Measurements from ENCODE around the gene BICRAL.

Gene BICRAL

DNA sequence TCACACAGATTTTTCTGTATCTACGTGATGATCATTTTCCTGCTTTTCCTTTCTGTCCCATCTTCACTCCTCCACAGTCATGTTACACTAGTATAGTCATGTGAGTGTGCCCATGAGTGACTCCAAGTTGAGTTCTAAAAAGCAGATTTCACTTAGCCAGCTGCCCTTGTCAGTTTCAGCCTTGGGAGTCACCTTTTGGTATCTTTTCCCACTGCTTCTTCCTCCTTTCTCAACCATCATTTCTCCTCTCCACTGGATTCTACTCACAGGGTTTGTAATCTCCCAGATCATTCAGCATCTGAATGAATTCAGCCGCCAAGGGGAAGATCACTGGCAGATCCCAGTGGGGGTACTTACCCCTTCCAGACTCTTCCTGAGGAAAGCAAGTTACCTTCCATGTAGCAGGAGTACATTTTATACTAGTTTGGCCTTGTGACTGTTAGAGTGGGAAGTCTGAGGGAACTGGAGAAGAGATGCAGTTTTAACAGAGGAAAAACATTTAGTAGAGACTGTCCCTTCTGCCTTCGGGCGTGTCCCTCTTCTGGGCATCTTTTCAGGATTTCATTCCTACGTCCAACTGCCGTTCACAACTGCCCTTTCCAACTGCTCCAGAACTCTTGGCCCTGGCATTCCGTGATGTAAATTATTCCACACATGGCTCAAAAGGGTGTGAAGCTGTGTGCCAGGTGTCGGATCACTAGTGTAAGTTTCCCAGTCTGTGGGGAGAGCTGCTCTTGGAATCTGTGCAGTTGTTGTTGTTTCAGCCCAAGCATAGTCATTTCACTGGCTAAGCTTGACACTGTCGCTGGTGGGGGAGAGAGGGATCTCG lies 38.9 kb downstream of the BICRAL start:
- no peak overlapping the region for H4K91ac ChIP-seq (ENCODE audit: low read depth, low read length, poor library complexity)
- no peak for DNase-seq (ENCODE audit: low spot score)
- H3K4me1 ChIP-seq (ENCODE audit: control insufficient read depth in 2 of 2, insufficient read depth in 1 of 2, low read depth in 1 of 2, low read length in 2 of 2) = no peaks in the 10 kb centered on the region
- no peaks in the 10 kb centered on the region for H3K27me3 ChIP-seq (ENCODE audit: control insufficient read depth in 3 of 3, insufficient read depth in 3 of 3, low read depth in 1 of 3, low read length in 3 of 3)
- H2AK5ac ChIP-seq (ENCODE audit: low read depth, low read length) = no peak overlapping the region
- H3K79me1 ChIP-seq (ENCODE audit: low read depth, low read length) = no peaks in the 10 kb centered on the region
- no peak overlapping the region for H2AFZ ChIP-seq (ENCODE audit: low read length)
- no peak overlapping the region for H3K4ac ChIP-seq (ENCODE audit: low read length)
- no peak overlapping the region for H3K4me2 ChIP-seq (ENCODE audit: insufficient read depth, low read length, poor library complexity, severe bottlenecking)
- H2BK15ac ChIP-seq (ENCODE audit: low read length) = no peak overlapping the region
- H3K18ac ChIP-seq (ENCODE audit: low read length) = no peak overlapping the region
- peaks cover 0 to 12% of the 10 kb centered on the region in 2 donors for H3K36me3 ChIP-seq (replicated peaks in 1 of 2; ENCODE audit: control insufficient read depth in 2 of 2, insufficient read depth in 2 of 2, low read length in 2 of 2)
- H4K8ac ChIP-seq (ENCODE audit: low read depth, low read length) = no peak overlapping the region
- no peak overlapping the region for H3K4me3 ChIP-seq (ENCODE audit: low read length in 2 of 2)
- no peak overlapping the region for H2BK120ac ChIP-seq (ENCODE audit: low read depth, low read length)
- H3K9me3 ChIP-seq (replicated peaks in 1 of 2; ENCODE audit: control insufficient read depth in 2 of 2, insufficient read depth in 1 of 2, low read depth in 1 of 2, low read length in 2 of 2) = no peaks in the 10 kb centered on the region
- no peak overlapping the region for H3K9ac ChIP-seq (ENCODE audit: low read depth, low read length, poor library complexity)
- no peak overlapping the region for H3K23ac ChIP-seq (ENCODE audit: low read depth, low read length, poor library complexity)
- no peak overlapping the region for H2BK5ac ChIP-seq (ENCODE audit: low read length)
- no peak overlapping the region for H3K27ac ChIP-seq (replicated peaks; ENCODE audit: low read length)
- no CpG with 5 or more reads among the region's 10 CpGs for WGBS, 2 donors (ENCODE audit: extremely low coverage in 2 of 2, insufficient read length in 2 of 2, insufficient replicate concordance in 1 of 2)
- no peak overlapping the region for H2BK12ac ChIP-seq (ENCODE audit: low read length)
- no peak overlapping the region for H3K14ac ChIP-seq (ENCODE audit: low read length)

DNA sequence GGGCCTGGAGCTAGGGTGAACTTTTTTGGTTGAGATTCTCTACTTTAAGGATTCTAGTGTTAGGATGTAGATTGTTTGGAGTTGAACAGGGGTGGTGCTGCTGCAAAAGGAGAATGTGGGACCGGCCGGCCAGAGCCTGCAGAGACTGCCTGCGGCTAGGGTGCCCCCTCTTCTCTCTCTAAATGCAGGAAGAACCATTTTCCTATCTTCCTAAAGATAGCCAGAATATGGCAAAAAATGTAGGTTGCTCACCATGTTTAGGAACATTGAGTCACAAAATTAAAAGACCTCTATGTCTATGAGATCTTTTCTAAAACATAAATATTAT lies 39.5 kb downstream of the BICRAL start:
- no peak overlapping the region for H3K14ac ChIP-seq (ENCODE audit: low read length)
- H3K4me1 ChIP-seq (ENCODE audit: control insufficient read depth in 2 of 2, insufficient read depth in 1 of 2, low read depth in 1 of 2, low read length in 2 of 2) = no peaks in the 10 kb centered on the region
- H3K4me2 ChIP-seq (ENCODE audit: insufficient read depth, low read length, poor library complexity, severe bottlenecking) = no peak overlapping the region
- DNase-seq (ENCODE audit: low spot score) = no peak
- no peak overlapping the region for H3K4ac ChIP-seq (ENCODE audit: low read length)
- no peak overlapping the region for H4K91ac ChIP-seq (ENCODE audit: low read depth, low read length, poor library complexity)
- no peak overlapping the region for H3K23ac ChIP-seq (ENCODE audit: low read depth, low read length, poor library complexity)
- H3K36me3 ChIP-seq (replicated peaks in 1 of 2; ENCODE audit: control insufficient read depth in 2 of 2, insufficient read depth in 2 of 2, low read length in 2 of 2) = peaks cover 0 to 14% of the 10 kb centered on the region in 2 donors
- no peaks in the 10 kb centered on the region for H3K79me1 ChIP-seq (ENCODE audit: low read depth, low read length)
- no peak overlapping the region for H2AFZ ChIP-seq (ENCODE audit: low read length)
- H2BK15ac ChIP-seq (ENCODE audit: low read length) = no peak overlapping the region
- no peak overlapping the region for H2AK5ac ChIP-seq (ENCODE audit: low read depth, low read length)
- no peak overlapping the region for H2BK120ac ChIP-seq (ENCODE audit: low read depth, low read length)
- H2BK5ac ChIP-seq (ENCODE audit: low read length) = no peak overlapping the region
- no peak overlapping the region for H3K18ac ChIP-seq (ENCODE audit: low read length)
- H3K4me3 ChIP-seq (ENCODE audit: low read length in 2 of 2) = no peak overlapping the region
- H3K27me3 ChIP-seq (ENCODE audit: control insufficient read depth in 3 of 3, insufficient read depth in 3 of 3, low read depth in 1 of 3, low read length in 3 of 3) = no peaks in the 10 kb centered on the region
- H4K8ac ChIP-seq (ENCODE audit: low read depth, low read length) = no peak overlapping the region
- no CpG with 5 or more reads among the region's 3 CpGs for WGBS, 2 donors (ENCODE audit: extremely low coverage in 2 of 2, insufficient read length in 2 of 2, insufficient replicate concordance in 1 of 2)
- no peaks in the 10 kb centered on the region for H3K9me3 ChIP-seq (replicated peaks in 1 of 2; ENCODE audit: control insufficient read depth in 2 of 2, insufficient read depth in 1 of 2, low read depth in 1 of 2, low read length in 2 of 2)
- no peak overlapping the region for H2BK12ac ChIP-seq (ENCODE audit: low read length)
- no peak overlapping the region for H3K27ac ChIP-seq (replicated peaks; ENCODE audit: low read length)
- no peak overlapping the region for H3K9ac ChIP-seq (ENCODE audit: low read depth, low read length, poor library complexity)

DNA sequence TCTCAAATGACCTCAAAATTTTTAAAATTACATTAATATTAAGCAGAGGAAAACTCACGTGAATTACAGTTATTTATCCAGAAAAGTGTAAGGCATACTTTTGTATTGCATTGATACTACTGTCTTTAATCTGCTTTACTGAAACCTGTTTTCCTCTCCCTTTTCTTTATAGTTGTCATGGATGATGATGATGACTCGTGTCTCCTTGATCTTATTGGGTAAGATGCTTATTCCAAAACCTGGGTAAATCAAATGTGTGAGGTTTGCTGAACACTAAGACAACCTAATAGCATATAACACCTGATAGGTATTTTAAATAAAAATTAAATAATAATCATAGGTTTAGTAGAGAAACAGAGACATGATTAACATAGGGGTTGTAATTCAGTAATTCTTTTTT lies 40.0 kb downstream of the BICRAL start:
- H3K18ac ChIP-seq (ENCODE audit: low read length) = no peak overlapping the region
- H2BK15ac ChIP-seq (ENCODE audit: low read length) = no peak overlapping the region
- no peak for DNase-seq (ENCODE audit: low spot score)
- no CpG with 5 or more reads among the region's 2 CpGs for WGBS, 2 donors (ENCODE audit: extremely low coverage in 2 of 2, insufficient read length in 2 of 2, insufficient replicate concordance in 1 of 2)
- H3K36me3 ChIP-seq (replicated peaks in 1 of 2; ENCODE audit: control insufficient read depth in 2 of 2, insufficient read depth in 2 of 2, low read length in 2 of 2) = peaks cover 0 to 14% of the 10 kb centered on the region in 2 donors
- H3K79me1 ChIP-seq (ENCODE audit: low read depth, low read length) = no peaks in the 10 kb centered on the region
- H3K9me3 ChIP-seq (replicated peaks in 1 of 2; ENCODE audit: control insufficient read depth in 2 of 2, insufficient read depth in 1 of 2, low read depth in 1 of 2, low read length in 2 of 2) = no peaks in the 10 kb centered on the region
- no peak overlapping the region for H2AFZ ChIP-seq (ENCODE audit: low read length)
- H2AK5ac ChIP-seq (ENCODE audit: low read depth, low read length) = no peak overlapping the region
- no peak overlapping the region for H3K23ac ChIP-seq (ENCODE audit: low read depth, low read length, poor library complexity)
- no peak overlapping the region for H4K91ac ChIP-seq (ENCODE audit: low read depth, low read length, poor library complexity)
- no peak overlapping the region for H3K14ac ChIP-seq (ENCODE audit: low read length)
- no peak overlapping the region for H2BK5ac ChIP-seq (ENCODE audit: low read length)
- H3K4me1 ChIP-seq (ENCODE audit: control insufficient read depth in 2 of 2, insufficient read depth in 1 of 2, low read depth in 1 of 2, low read length in 2 of 2) = no peaks in the 10 kb centered on the region
- H2BK120ac ChIP-seq (ENCODE audit: low read depth, low read length) = no peak overlapping the region
- H3K27me3 ChIP-seq (ENCODE audit: control insufficient read depth in 3 of 3, insufficient read depth in 3 of 3, low read depth in 1 of 3, low read length in 3 of 3) = no peaks in the 10 kb centered on the region
- H4K8ac ChIP-seq (ENCODE audit: low read depth, low read length) = no peak overlapping the region
- no peak overlapping the region for H3K27ac ChIP-seq (replicated peaks; ENCODE audit: low read length)
- no peak overlapping the region for H3K4me2 ChIP-seq (ENCODE audit: insufficient read depth, low read length, poor library complexity, severe bottlenecking)
- no peak overlapping the region for H3K4ac ChIP-seq (ENCODE audit: low read length)
- H3K4me3 ChIP-seq (ENCODE audit: low read length in 2 of 2) = no peak overlapping the region
- H2BK12ac ChIP-seq (ENCODE audit: low read length) = no peak overlapping the region
- no peak overlapping the region for H3K9ac ChIP-seq (ENCODE audit: low read depth, low read length, poor library complexity)

DNA sequence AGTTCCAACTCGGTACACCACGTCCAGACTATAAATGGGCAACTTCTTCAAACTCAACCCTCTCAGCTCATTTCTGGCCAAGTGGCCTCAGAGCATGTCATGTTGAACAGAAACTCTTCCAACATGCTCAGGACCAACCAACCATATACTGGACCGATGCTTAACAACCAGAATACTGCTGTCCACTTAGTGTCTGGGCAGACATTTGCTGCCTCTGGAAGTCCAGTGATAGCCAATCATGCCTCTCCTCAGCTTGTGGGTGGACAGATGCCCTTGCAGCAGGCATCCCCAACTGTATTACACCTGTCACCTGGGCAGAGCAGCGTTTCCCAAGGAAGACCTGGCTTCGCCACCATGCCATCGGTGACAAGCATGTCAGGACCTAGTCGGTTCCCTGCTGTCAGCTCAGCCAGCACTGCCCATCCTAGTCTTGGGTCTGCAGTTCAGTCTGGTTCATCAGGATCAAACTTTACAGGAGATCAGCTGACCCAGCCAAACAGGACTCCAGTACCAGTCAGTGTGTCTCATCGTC lies 47.8 kb downstream of the BICRAL start:
- Histone ChIP-seq H2BK15ac (ENCODE audit: low read length) (no peak overlapping the region), H2BK12ac (ENCODE audit: low read length) (no peak overlapping the region), H3K27me3 (ENCODE audit: control insufficient read depth in 3 of 3, insufficient read depth in 3 of 3, low read depth in 1 of 3, low read length in 3 of 3) (no peaks in the 10 kb centered on the region), H3K79me1 (ENCODE audit: low read depth, low read length) (peaks cover 2% of the 10 kb centered on the region), H3K9ac (ENCODE audit: low read depth, low read length, poor library complexity) (no peak overlapping the region), H3K4me1 (ENCODE audit: control insufficient read depth in 2 of 2, insufficient read depth in 1 of 2, low read depth in 1 of 2, low read length in 2 of 2) (no peaks in the 10 kb centered on the region), H3K14ac (ENCODE audit: low read length) (no peak overlapping the region), H3K23ac (ENCODE audit: low read depth, low read length, poor library complexity) (no peak overlapping the region), H3K18ac (ENCODE audit: low read length) (no peak overlapping the region), H4K8ac (ENCODE audit: low read depth, low read length) (no peak overlapping the region), H2BK120ac (ENCODE audit: low read depth, low read length) (no peak overlapping the region), H3K36me3 (replicated peaks in 1 of 2; ENCODE audit: control insufficient read depth in 2 of 2, insufficient read depth in 2 of 2, low read length in 2 of 2) (peaks cover 6 to 41% of the 10 kb centered on the region in 2 donors), H2BK5ac (ENCODE audit: low read length) (no peak overlapping the region), H3K9me3 (replicated peaks in 1 of 2; ENCODE audit: control insufficient read depth in 2 of 2, insufficient read depth in 1 of 2, low read depth in 1 of 2, low read length in 2 of 2) (no peaks in the 10 kb centered on the region), H4K91ac (ENCODE audit: low read depth, low read length, poor library complexity) (no peak overlapping the region), H3K4me2 (ENCODE audit: insufficient read depth, low read length, poor library complexity, severe bottlenecking) (no peak overlapping the region), H3K27ac (replicated peaks; ENCODE audit: low read length) (no peak overlapping the region), H2AFZ (ENCODE audit: low read length) (no peak overlapping the region), H3K4me3 (ENCODE audit: low read length in 2 of 2) (no peak overlapping the region), H2AK5ac (ENCODE audit: low read depth, low read length) (no peak overlapping the region), H3K4ac (ENCODE audit: low read length) (no peak overlapping the region)
- whole genome bisulfite sequencing, 2 donors (ENCODE audit: extremely low coverage in 2 of 2, insufficient read length in 2 of 2, insufficient replicate concordance in 1 of 2) = no CpG with 5 or more reads among the region's 8 CpGs
- DNase-seq (ENCODE audit: low spot score) = no peak

All from neuronal stem cell (in vitro differentiated cells).